Measurements from ENCODE around the gene KRT37. TPM values are rescaled to one million over a fixed set of nuclear protein-coding genes. Genes with fewer than 3 reads are reported as not detected.

Gene KRT37
- total and polyA plus RNA-seq, 9 of the 15 experiments (the other 6 are each of a cell fraction or from before 2014, with no cell fraction given) = not detected

DNA sequence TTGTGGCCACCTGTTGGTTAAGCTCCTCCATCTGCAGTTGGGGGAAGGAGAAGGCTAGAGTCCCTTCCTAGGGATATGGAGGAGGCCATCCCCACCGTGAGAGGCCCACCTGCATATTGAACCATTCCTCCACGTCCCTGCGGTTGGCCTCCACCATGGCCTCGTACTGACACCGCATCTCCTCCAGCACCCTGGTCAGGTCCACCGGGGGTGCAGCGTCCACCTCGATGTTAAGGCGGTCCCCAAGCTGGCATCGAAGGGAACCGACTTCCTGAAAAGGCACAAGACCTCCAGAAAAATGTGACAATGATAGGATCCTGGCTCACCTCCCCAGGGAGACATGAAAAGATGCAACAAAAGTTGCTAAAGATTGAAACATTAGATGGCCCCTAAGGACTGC lies 39.8 kb upstream of the KRT37 start:
- Histone ChIP-seq H4K20me1 (replicated peaks; ENCODE audit: control insufficient read depth, insufficient read depth, low read length) (no peaks in the 10 kb centered on the region), H2AFZ (ENCODE audit: low read depth, low read length) (no peak overlapping the region), H3K27ac (ENCODE audit: extremely low read depth, low read depth, low read length) (no peak overlapping the region), H3K79me2 (ENCODE audit: control insufficient read depth, insufficient read depth, low read length) (no peaks in the 10 kb centered on the region), H3K9me1 (ENCODE audit: control insufficient read depth, insufficient read depth, low read length) (no peaks in the 10 kb centered on the region), H3K9ac (ENCODE audit: insufficient read depth in 1 of 2, low read depth in 2 of 2, low read length in 2 of 2) (no peak overlapping the region), H3K4me2 (ENCODE audit: insufficient read depth, low read length) (no peak overlapping the region), H3K27me3 (ENCODE audit: control insufficient read depth in 2 of 2, insufficient read depth in 2 of 2, low read length in 2 of 2) (peaks cover 31 to 70% of the 10 kb centered on the region in 2 experiments), H3K36me3 (ENCODE audit: control insufficient read depth, insufficient read depth, low read length) (no peaks in the 10 kb centered on the region), H3K4me1 (replicated peaks in 1 of 2; ENCODE audit: control insufficient read depth in 2 of 2, insufficient read depth in 2 of 2, low read length in 2 of 2) (peaks cover 0 to 2% of the 10 kb centered on the region in 2 experiments; a peak in 1 of 5 replicates), H3K9me3 (replicated peaks; ENCODE audit: control insufficient read depth, insufficient read depth, low read depth, low read length) (no peaks in the 10 kb centered on the region), H3K4me3 (no peak overlapping the region)
- no peak for TF ChIP-seq GATAD2B (IDR thresholded peaks at IDR 0.05; ENCODE audit: borderline replicate concordance)
- no peak for TF ChIP-seq SAP30 (IDR thresholded peaks at IDR 0.05; ENCODE audit: borderline replicate concordance, insufficient read depth, low read depth, low read length, poor library complexity, severe bottlenecking)
- no peak for TF ChIP-seq MAZ (CRISPR knock-in tag; conservative IDR thresholded peaks at IDR 0.05 in 1 of 2, IDR thresholded peaks at IDR 0.05 in 1 of 2)
- TF ChIP-seq CCNT2 (IDR thresholded peaks at IDR 0.05; ENCODE audit: borderline replicate concordance, extremely low read depth, insufficient read length, low read depth, low read length) = no peak
- no peak for TF ChIP-seq ZNF140 (CRISPR knock-in tag; IDR thresholded peaks at IDR 0.05)
- TF ChIP-seq PHF21A (IDR thresholded peaks at IDR 0.05; ENCODE audit: borderline replicate concordance, low read depth) = no peak
- TF ChIP-seq ZBTB5 (IDR thresholded peaks at IDR 0.05) = no peak
- TF ChIP-seq SRSF7 (optimal IDR thresholded peaks at IDR 0.05; ENCODE audit: low read depth, low read length) = no peak
- TF ChIP-seq FOXO4 (CRISPR knock-in tag; IDR thresholded peaks at IDR 0.05) = no peak
- TF ChIP-seq SMAD1 (IDR thresholded peaks at IDR 0.05; ENCODE audit: low read depth, low read length, partially characterized antibody) = no peak
- no peak for TF ChIP-seq KLF13 (tag; IDR thresholded peaks at IDR 0.05; ENCODE audit: borderline replicate concordance, low read depth)
- TF ChIP-seq PHTF2 (CRISPR knock-in tag; IDR thresholded peaks at IDR 0.05) = no peak
- DNase-seq (ENCODE audit: extremely low read depth in 1 of 4, low spot score in 3 of 4) = no peak
- FAIRE-seq = no peak
- no peak for ATAC-seq
- BruUV-seq (replicated peaks) = no TSS peak
- in situ Hi-C loops (cut with MboI) (no loop called here), intact Hi-C loops (cut with micrococcal nuclease) (no loop called here)
- WGBS (ENCODE audit: insufficient coverage, low coverage, missing lambda C conversion rate) = under 1% methylated on average over 11 of the region's 11 CpGs
- ChIA-PET CTCF (ENCODE audit: low intra/inter-chr PET ratio) (no interaction called here), POLR2A (interaction anchor here (0.6 to 1.3 kb wide), 3 partner anchors 21 to 139 kb away, joined by 3 to 4 read pairs (median 3); no protein-coding TSS in a partner anchor)

All from K562 (cell line).